ENCODE data around the gene PFDN2.
"Not testable (repeated sequence)": the region's sequence is repeated elsewhere in the genome, so short reads cannot be mapped to it uniquely, and the experiment has no call there.

PFDN2 gene

DNA sequence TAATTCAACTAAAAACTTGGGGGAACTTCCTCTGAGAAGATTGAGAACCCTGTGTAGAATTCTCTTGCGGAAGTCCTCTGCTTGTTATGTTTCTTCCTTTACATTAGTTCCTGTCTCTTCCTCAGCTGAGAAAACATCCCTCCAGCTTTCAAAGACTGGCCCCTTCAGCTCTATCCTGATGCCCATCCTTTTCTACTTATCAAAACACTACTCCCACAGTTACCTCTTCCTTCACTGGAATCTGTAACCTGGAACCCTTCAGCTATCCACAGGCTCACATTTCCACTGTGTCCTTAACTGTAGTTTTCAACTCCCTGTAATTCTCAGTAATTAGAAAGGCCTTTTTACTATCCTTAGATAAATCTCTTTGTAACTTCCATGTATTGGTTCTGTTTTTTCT lies 20.6 kb upstream of the PFDN2 start:
- DNase-seq (ENCODE audit: low read depth in 2 of 2), result no peak

DNA sequence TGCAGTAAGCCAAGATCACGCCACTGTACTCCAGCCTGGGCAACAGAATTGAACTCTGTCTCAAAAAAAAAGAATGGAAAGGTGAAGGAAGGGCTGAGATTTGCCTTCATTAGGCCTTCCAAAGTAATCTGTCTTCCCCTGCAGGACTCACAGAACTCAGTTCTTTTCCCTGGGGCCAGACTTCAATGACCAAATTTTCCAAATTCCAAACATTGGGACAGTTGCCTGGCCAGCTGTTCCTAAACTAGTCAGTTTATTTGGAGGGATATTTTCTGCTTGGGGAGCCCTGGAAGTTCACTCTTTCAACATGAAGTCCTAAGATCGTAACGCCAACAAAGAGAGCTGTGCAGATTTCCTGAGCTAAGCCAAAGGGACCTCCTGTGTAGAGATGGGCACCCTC lies 20.0 kb upstream of the PFDN2 start:
- no peak for DNase-seq (ENCODE audit: low read depth in 2 of 2)

DNA sequence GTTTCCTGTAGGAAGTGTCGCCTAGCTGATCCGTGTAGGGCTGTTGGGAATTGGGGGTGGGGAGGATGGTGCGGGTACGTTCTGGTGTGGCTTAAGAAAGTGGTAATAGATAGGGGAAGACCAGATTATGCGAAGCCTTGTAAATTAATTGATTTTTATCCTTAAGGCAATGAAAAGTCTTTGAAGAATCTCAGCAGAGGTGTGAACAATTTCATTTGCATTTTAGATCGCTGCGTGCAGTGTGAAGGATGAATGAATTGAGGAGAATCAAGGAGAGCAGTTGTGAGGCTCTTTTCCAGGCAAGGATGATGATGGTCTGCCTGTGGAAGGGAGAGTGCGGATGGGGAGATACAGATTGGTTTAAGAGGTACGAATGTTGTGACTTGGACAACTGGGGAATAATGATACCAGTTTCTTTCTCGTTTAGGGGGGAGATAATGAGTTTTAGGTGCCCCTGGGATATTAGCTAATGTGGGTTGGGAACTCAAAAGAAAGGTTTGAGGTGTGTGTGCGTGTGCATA lies 15.4 kb upstream of the PFDN2 start:
- no peak for DNase-seq (ENCODE audit: low read depth in 2 of 2)

DNA sequence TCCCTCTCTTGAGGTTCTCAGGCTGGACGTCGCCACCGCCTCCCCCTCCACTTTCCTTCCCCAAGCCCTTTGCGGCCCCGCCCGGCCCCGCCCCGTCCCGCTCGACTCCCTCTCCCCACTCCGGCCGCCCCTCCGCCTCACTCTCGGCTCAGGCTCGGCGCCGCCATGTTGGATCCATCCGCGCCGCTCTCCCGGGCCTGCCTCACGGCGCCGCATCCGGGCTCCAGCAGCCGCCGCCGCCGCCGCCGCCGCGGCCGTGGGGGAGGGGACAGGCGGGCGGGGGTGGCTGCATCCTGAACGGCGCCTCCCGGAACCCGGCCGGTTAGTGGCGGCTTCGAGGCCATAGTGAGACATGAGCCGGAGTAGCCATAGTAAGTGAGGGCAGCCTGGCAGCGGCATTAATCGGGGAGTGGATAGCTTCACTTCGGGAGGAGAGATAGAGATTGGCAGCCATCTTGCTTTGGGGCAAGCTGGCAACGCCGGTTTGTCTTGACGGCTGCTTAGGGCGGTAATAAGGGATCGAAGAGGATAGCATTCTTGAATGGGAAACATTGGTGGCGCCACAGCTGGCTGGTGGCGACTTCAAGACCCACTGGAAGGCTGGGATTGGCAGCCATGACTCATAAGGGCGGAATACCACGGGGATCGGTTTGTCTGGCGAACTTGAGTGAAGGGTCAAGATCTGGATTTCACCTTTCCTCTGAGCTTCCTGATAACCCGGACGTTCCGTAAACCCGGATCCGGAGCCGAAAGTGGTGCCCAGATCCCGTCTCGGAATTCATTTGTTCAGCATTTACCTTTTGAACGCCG lies 14.8 kb upstream of the PFDN2 start, which contains the start of gene DEDD:
Gene DEDD (minus strand): TSS at position 258 of the 810 bp plus-strand sequence. CDS start 8,205 bp downstream, outside the sequence.
- peak; percentile 73 to 87 for DNase-seq (ENCODE audit: low read depth in 2 of 2)

DNA sequence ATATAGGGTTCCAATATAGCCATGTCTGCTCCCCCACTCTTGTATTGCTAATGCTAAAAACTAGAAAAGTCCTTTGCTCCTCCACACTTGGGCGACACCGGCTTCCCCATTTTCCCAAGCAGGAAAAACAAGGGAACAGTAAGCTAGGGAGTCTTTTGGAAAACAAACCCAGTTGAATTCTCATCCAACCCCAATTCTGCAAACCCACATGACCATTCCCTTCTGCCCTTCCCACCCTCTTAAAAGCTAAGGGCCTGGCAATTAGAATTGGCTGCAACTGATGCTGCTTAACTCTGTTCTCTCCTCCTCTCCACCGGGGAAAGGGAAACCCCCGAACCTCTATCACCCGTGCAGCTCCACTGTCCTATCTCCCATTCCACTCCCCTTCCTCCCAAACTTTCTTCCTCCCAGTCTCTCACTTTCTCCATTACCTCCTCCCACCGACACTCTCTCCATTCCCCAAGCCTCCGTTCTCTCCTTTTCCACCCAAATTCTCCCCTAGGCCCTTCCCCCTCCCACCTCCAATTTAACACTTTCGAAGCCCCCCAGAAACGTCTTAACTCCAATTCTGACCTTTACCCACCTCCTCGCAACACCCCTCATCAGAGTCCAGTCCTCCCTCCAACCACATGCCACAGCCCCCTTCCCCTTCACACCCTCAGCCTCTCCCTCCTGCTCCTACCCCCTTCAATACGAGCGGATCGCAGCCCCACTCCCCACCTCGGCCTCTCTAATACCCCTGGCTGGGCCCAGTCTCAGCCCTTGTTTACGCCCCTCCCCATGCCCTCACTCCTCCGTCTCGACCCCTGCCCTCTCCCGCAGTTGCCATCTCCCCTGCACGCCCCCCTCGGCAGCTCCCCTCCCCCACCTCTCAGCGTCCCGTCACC lies 13.9 kb upstream of the PFDN2 start:
- DNase-seq (ENCODE audit: low read depth in 2 of 2), result no peak

DNA sequence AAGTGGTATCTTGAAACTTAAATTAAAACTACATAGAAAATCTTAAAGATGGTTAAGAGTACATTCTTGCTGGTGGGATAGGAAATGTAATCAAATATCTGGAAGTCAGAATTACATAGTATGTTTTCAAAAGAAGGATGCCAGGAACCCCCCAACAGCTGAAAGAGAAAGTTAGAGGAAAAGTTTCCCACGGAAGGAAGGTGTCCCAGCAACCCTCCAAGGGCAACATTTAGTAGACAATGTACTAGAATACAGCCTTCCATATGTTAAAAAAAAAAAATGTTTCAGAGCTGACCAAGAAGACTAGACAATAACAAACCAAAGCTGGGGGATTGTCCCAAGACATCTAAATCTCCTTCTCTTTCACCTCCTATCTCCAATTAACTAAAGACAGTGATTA lies 12.4 kb upstream of the PFDN2 start:
- DNase-seq (ENCODE audit: low read depth in 2 of 2), result no peak

DNA sequence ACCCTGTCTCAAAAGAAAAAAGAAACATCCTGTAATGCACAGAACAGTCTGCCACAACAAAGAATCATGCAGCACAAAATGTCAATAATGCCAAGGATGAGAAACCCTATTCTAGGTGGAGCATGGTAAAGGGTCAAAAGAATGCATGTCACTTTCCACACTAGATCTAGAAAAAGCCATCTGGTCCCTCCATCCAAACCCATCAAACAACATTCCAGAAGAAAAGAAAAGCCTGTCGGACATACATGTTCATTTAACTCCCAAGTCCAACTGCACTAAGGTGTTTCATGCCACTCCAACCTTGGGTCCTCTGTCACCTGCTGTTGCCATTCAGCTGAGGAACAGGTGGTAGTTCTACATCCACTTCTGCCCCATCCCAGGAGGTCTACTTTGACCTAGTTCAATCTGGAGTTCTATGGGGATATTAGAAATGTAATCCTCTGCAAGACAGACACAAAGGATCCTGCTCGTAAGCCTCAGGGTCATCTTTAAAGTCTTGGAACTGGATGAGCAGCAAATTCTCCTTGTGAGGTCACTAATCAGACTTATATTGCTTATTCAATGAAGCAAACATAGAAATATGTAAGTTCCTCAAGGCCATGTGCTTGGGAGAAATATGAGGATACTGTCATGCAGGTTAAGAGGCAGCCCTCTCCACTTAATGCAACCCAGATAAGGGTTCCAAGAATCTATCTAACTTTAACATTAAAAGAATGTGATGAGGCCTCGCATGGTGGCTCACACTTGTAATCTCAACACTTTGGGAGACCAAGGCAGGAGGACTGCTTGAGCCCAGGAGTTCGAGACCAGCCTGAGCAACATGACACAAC lies 11.0 kb upstream of the PFDN2 start:
- DNase-seq (ENCODE audit: low read depth in 2 of 2), result no peak

DNA sequence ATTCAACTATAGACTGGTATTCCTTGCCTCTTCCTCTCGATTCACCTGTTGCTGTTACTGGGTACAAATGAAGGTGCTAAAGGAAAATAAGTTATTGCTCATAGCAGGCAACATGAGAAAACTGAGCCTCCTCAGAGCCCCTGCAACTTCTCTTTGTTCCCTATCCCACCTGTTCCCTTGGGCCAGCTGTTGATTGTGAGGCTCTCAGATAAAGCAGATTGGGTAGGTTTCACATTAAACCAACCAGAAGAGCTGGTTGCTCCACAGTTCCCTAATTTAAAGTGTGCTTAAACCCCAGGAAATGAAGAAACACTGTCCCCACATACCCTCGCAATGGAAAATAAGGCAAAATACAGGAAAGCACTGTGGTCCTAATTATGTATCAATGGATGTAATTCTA lies 9.8 kb upstream of the PFDN2 start:
- DNase-seq (ENCODE audit: low read depth in 2 of 2), result no peak

DNA sequence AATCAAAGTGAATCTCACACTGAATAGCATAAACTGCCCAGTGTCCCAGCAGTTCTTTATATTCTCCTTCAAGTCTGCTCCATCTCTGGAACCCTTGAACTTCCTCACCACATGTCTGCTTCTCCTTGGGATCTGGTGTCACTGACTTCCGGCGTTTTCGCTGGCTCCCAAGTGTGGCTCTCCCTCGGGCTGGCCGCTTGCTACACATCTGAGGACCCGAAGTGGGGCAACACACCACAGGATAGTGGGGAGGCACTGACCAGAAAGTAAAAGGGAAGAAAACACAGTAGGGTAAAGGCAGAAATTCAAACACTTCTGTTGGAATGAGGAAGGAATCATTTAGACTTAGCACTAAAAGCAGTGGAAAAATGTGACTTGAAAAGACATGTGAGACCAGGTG lies 5.1 kb upstream of the PFDN2 start:
- DNase-seq (ENCODE audit: low read depth in 2 of 2), result no peak

DNA sequence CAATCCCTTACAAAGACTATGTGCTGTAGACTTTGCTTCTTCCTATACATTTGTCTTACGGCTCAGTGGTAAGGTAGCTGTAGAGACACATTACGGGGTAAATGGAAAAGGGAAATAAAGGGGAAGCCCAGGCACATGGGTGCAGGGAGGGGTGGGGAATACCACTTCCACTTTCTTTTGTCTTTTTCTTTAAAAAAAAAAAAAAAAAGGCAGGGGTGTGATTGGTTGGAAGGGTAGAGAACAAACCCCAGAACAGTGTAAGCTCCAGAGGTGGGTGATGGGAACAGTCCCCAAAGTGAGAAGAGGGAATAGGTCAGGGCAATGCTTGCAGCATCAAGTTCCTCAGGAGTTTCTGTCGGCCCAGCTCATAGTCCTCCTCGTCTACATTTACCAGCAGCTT lies 4.0 kb upstream of the PFDN2 start:
- DNase-seq (ENCODE audit: low read depth in 2 of 2), result no peak

DNA sequence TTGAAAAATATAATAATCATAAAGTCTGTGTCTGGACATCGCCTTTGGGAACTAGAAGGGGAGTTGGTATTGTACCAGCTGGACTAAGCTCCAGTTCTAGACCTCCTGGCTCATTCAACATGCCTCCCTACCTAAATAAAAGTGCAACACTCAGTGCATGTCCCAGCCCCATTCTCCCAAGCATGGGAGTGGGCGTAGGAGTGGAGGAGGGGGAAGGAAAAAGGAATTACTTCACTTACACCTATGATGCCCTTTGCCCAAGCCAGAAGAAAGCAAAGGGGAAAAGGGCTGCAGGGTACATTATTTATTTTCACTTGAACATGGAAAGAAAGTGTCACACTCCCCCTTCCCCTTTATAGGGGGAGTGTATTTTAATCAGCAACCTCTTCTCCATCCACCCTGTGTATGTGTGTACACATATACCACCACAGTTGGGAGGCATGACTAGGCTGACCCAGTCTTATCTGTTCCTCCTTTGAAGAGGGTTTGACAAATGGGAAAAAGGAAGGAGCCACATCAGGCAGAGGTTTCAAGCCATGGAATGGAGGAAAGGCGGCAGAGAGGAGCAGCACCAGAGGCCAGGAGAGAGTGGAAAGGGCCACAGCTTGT lies 3.3 kb upstream of the PFDN2 start:
- no peak for DNase-seq (ENCODE audit: low read depth in 2 of 2)

DNA sequence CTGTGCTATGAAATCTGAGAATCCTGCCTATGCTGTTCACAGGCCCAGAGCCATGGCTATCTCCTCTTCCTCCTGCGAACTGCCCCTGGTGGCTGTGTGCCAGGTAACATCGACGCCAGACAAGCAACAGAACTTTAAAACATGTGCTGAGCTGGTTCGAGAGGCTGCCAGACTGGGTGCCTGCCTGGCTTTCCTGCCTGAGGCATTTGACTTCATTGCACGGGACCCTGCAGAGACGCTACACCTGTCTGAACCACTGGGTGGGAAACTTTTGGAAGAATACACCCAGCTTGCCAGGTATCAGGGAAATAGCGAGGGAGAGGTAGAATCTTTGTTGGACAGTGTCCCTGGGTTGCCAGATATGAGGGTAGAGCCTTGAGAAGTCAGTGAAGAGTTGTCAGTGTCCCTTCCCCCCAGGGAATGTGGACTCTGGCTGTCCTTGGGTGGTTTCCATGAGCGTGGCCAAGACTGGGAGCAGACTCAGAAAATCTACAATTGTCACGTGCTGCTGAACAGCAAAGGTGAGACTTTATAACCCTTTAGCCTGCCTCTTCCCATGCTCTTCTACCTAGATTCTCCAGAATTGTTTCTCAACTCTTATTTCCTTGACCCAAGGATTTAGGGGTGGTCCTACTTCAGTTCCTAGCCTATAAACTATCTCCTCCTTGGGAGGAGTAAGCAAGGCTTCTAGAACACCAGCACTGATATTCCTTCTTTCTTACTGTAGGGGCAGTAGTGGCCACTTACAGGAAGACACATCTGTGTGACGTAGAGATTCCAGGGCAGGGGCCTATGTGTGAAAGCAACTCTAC lies 1.5 kb upstream of the PFDN2 start:
- peak; percentile 16 to 61 for DNase-seq (ENCODE audit: low read depth in 2 of 2)

DNA sequence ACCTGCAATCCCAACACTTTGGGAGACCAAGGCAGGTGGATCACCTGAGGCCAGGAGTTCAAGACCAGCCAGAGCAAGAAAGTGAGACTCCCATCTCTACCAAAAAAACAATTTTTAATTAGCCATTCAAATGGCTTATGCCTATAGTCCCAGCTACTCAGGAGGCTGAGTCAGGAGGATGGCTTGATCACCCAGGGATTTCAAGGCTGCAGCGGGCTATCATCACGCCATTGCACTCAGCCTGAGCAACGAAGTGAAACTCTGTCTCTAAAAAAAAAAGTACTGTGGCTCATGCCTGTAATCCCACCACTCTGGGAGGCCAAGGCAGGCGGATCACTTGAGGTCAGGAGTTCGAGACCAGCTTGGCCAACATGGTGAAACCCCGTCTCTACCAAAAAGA lies 1.9 kb downstream of the PFDN2 start:
- DNase-seq (ENCODE audit: low read depth in 2 of 2), result not testable (repeated sequence)

DNA sequence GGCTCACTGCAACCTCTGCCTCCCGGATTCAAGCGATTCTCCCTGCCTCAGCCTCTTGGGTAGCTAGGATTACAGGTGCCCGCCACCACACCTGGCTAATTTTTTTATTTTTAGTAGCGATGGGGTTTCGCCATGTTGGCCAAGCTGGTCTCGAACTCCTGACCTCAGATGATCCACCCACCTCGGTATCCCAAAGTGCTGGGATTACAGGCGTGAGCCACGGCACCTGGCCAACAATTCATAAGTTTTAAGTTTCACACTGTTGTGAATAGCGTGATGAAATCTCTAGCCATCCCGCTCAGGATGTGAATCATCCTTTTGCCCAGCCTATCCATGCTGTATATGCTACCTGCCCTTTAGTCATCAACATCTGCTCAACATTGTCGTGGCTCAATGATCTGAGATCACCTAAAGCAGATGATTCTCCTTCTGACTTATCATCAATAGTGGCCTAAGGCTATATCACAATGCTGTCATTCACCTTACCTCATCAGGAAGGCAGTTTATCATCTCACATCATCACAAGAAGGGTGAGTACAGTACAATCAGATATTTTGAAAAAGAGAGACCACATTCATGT lies 2.6 kb downstream of the PFDN2 start:
- DNase-seq (ENCODE audit: low read depth in 2 of 2), result no peak

DNA sequence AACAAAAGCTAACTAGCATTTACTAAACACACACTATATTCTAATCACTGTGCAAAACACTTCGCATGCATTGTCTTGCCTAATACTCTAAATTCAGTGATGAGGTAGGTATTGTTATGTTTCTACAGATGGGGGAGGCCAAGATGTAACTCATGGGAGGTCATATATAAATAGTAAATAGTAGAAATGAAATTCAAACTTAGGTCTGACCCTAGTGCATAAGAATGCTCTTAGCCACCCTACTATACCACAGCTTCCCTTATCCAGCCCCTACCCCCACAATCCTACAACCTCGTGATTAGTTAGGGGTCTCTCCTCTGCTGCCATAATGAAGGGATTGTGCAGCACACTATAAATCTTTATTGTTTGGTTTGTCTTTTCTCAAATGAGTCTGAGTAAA lies 3.3 kb downstream of the PFDN2 start:
- no peak for DNase-seq (ENCODE audit: low read depth in 2 of 2)

DNA sequence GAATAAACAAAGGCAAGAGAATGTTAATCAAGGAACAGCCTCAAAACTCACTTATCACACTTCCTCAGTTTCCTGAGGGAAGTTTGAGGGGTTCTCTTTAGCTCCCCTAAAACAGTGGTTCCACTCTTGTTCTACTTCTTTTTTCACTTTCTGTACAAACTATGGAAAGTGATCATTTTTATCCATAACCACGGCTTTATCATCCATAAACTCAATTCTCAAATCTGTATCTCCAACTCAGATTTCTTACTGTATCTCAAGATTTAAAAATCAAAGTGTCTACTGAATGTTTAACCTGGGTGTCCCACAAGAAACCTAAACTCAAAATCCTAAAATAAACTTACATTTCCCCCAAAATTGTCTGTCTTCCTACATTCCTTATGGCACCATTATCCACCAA lies 3.9 kb downstream of the PFDN2 start:
- no peak for DNase-seq (ENCODE audit: low read depth in 2 of 2)

DNA sequence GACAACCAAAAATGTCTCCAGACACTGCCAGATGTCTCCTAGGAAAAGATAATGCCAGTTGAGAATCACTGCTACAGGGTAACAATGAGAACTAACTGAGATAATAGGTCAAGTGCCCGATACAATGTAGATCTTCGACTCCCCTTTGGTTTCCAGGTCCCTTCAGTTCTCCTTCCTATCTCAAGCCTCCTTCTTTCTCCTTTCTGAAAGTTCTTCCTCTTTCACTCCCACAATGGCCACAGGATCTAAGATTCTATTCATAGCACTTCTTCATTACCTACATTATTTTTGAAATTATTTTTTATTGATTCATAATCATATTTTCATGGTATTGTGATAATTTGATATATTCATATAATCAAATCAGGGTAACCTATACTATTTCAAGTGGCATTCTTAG lies 6.3 kb downstream of the PFDN2 start:
- DNase-seq (ENCODE audit: low read depth in 2 of 2), result no peak

DNA sequence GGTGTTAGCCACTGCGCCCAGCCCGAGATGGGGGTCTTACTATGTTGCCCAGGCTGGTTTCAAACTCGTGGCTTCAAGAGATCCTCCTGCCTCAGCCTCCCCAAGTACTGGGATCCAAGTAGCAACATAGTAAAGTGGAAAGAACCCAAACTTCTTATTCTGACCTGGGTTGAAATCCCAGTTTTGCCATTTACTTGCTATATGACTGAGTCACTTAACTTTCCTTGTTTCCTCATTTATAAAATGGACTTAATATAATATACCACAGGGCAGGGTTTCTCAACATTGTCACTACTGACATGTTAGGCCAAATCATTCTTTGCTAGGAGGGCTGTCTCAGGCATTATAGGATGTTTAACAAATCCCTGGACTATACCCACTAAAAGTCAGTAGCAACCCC lies 6.7 kb downstream of the PFDN2 start:
- no peak for DNase-seq (ENCODE audit: low read depth in 2 of 2)

DNA sequence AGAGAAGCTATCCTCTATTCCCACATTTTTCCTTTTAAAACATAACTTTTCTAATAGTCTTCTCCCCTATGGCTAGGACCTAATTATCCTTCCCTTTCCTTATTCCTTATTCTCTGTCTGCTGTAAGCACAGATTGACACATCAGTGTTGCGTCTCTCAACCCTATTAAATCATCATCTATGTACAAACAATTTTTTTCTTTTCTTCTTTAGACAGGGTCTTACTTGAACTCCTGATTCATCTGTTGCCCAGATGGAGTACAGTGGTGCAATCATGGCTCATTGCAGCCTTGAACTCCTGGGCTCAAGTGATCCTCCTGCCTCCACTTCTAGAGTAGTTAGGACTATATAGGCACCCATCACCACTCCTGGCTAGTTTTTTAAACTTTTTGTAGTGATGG lies 11.4 kb downstream of the PFDN2 start:
- no peak for DNase-seq (ENCODE audit: low read depth in 2 of 2)

DNA sequence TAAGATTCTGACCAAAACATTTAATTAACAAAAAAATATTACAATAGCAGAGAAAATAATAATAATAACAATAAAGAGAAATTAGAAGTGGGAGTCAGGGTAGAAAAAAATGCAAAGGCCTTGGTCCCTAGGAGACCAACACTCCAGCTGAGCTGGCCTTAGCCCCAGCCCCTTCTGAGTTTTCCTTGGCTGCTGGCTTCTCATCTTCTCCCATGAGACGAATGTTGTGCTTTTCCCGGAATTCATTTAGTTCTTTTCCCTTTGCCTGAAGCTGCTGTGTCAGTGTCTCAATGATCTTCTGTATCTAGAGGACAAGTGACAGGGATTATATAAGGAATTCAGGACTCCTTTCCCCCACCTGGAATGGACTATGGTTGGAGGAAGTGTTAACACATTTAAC lies 17.3 kb downstream of the PFDN2 start:
- no peak for DNase-seq (ENCODE audit: low read depth in 2 of 2)

Data from activated CD8-positive, alpha-beta memory T cell treated with anti-CD3 and anti-CD28 coated beads for 4 hours (primary cell).